Measurements from ENCODE around the gene FCAMR. TPM values are rescaled to one million over a fixed set of nuclear protein-coding genes. Genes with fewer than 3 reads are reported as not detected.

The FCAMR gene
- total and polyA plus RNA-seq, 2 of the 4 experiments (the other 2 are of a cell fraction) = not detected

DNA sequence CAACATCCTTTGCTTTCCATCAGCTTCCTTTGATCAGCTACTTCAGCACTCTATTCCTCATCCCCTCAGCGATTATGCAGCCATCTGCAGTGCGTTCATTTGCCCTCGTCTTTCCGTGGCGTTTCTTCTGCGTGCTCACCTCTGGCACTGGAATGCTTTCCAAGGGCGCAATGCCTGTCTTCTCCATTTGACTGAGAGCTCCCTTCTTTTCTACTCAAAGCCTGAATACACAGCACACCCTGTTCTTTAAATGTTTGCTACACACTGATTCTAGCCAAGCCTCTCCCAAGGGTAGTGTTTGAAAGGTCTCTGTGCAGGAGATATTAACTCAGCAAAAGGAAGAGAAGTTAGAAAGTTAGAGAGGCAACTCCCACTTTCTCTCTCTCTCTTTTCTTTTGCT lies 39.7 kb upstream of the FCAMR start:
- no peak overlapping the region for H2BK20ac ChIP-seq (ENCODE audit: low read depth, low read length)
- CTCF ChIA-PET = no interaction called here
- dilution Hi-C loops (cut with HindIII; ENCODE audit: low sequenced_read_pairs, unreplicated experiment) (no loop called here), in situ Hi-C loops (cut with MboI; ENCODE audit: low sequenced_read_pairs) (no loop called here), intact Hi-C loops (cut with micrococcal nuclease) (no loop called here)
- no TSS peak for BruUV-seq (replicated peaks)
- no peak overlapping the region for H2AK9ac ChIP-seq (replicated peaks; ENCODE audit: low read depth, low read length, poor library complexity)
- H3K9me1 ChIP-seq (ENCODE audit: insufficient read depth, low read length) = peaks cover 6% of the 10 kb centered on the region
- H3K27me3 ChIP-seq (ENCODE audit: control insufficient read depth, insufficient read depth, low read length) = peaks cover 6% of the 10 kb centered on the region; the same call in 1 of the 2 replicates
- no peak overlapping the region; the same call in 1 of the 2 replicates for H2AK5ac ChIP-seq (ENCODE audit: low read depth, low read length)
- no peak overlapping the region for H3K18ac ChIP-seq (ENCODE audit: low read depth, low read length)
- H2BK120ac ChIP-seq (ENCODE audit: low read depth, low read length) = no peak overlapping the region; the same call in 1 of the 2 replicates
- H4K5ac ChIP-seq (ENCODE audit: low read depth, low read length) = no peak overlapping the region
- H3K14ac ChIP-seq (replicated peaks; ENCODE audit: low read depth, low read length) = no peak overlapping the region
- H3K4me2 ChIP-seq (ENCODE audit: low read depth, low read length) = no peak overlapping the region
- no peak overlapping the region for H2BK15ac ChIP-seq (ENCODE audit: low read depth, low read length)
- no peak overlapping the region for H3K56ac ChIP-seq (ENCODE audit: extremely low read depth, insufficient read depth, low read length)
- H3K4me3 ChIP-seq (ENCODE audit: insufficient read depth, low read depth, low read length) = no peak overlapping the region
- H3K27ac ChIP-seq (ENCODE audit: insufficient read depth, low read length) = no peak overlapping the region
- no peaks in the 10 kb centered on the region for H3K36me3 ChIP-seq (ENCODE audit: control insufficient read depth, insufficient read depth, low read length)
- no peak overlapping the region for H3K4ac ChIP-seq (ENCODE audit: low read depth, low read length)
- H2BK5ac ChIP-seq (ENCODE audit: low read depth, low read length, poor library complexity, severe bottlenecking) = no peak overlapping the region
- peaks cover 6% of the 10 kb centered on the region for H3K4me1 ChIP-seq (ENCODE audit: control insufficient read depth, insufficient read depth, low read length)
- H3K23ac ChIP-seq (ENCODE audit: low read depth, low read length) = no peak overlapping the region
- 49% methylated on average over 6 of the region's 7 CpGs; no CpG with 5 or more reads in 1 of the 2 experiments for WGBS, 2 experiments (ENCODE audit: extremely low coverage in 2 of 2, insufficient read length in 1 of 2)
- no peaks in the 10 kb centered on the region for H3K79me1 ChIP-seq (ENCODE audit: low read depth in 1 of 2, low read length in 2 of 2)
- TF ChIP-seq BHLHE40 (IDR thresholded peaks at IDR 0.05; ENCODE audit: low read depth, low read length) (no peak), MAFK (IDR thresholded peaks at IDR 0.05; ENCODE audit: low read depth, low read length) (no peak), MXI1 (IDR thresholded peaks at IDR 0.05; ENCODE audit: borderline replicate concordance, low read depth, low read length) (no peak), RCOR1 (IDR thresholded peaks at IDR 0.05; ENCODE audit: insufficient replicate concordance, low read length) (no peak), SMC3 (IDR thresholded peaks at IDR 0.05; ENCODE audit: low read depth, low read length) (no peak), CHD1 (IDR thresholded peaks at IDR 0.05; ENCODE audit: low read depth, low read length) (no peak), NFE2L2 (IDR thresholded peaks at IDR 0.05; ENCODE audit: low read depth, low read length) (no peak), MAZ (IDR thresholded peaks at IDR 0.05; ENCODE audit: borderline replicate concordance, low read depth, low read length) (no peak)
- TF ChIP-seq, protein P1, sequence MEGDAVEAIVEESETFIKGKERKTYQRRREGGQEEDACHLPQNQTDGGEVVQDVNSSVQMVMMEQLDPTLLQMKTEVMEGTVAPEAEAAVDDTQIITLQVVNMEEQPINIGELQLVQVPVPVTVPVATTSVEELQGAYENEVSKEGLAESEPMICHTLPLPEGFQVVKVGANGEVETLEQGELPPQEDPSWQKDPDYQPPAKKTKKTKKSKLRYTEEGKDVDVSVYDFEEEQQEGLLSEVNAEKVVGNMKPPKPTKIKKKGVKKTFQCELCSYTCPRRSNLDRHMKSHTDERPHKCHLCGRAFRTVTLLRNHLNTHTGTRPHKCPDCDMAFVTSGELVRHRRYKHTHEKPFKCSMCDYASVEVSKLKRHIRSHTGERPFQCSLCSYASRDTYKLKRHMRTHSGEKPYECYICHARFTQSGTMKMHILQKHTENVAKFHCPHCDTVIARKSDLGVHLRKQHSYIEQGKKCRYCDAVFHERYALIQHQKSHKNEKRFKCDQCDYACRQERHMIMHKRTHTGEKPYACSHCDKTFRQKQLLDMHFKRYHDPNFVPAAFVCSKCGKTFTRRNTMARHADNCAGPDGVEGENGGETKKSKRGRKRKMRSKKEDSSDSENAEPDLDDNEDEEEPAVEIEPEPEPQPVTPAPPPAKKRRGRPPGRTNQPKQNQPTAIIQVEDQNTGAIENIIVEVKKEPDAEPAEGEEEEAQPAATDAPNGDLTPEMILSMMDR (conservative IDR thresholded peaks at IDR 0.05; ENCODE audit: low read depth, low read length) = no peak
- TF ChIP-seq, protein P2, sequence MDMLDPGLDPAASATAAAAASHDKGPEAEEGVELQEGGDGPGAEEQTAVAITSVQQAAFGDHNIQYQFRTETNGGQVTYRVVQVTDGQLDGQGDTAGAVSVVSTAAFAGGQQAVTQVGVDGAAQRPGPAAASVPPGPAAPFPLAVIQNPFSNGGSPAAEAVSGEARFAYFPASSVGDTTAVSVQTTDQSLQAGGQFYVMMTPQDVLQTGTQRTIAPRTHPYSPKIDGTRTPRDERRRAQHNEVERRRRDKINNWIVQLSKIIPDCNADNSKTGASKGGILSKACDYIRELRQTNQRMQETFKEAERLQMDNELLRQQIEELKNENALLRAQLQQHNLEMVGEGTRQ (IDR thresholded peaks at IDR 0.05; ENCODE audit: low read depth, low read length) = no peak
- no peak overlapping the region for H4K8ac ChIP-seq (ENCODE audit: low read depth in 2 of 2, low read length in 2 of 2)
- DNase-seq (no peak), ATAC-seq (ENCODE audit: low read depth) (no peak)
- H3K9ac ChIP-seq (ENCODE audit: low read depth, low read length) = no peak overlapping the region
- POLR2A ChIA-PET (ENCODE audit: unreplicated experiment) = no interaction called here
- no peaks in the 10 kb centered on the region for H4K20me1 ChIP-seq (ENCODE audit: insufficient read depth, low read length)
- no peak overlapping the region for H4K91ac ChIP-seq (ENCODE audit: insufficient read depth, low read depth, low read length)
- H2AFZ ChIP-seq (replicated peaks; ENCODE audit: low read length, poor library complexity) = peak overlapping the region; percentile 56
- no peaks in the 10 kb centered on the region; the same call in 1 of the 2 replicates for H3K9me3 ChIP-seq (ENCODE audit: control insufficient read depth, insufficient read depth, low read length)

Measured in IMR-90 (cell line).